Nephron progenitor cell (in vitro differentiated cells): ENCODE measurements around the gene EEIG2.

ENCODE experiments used
- DNase-seq: peaks from one replicate; pipeline ENCODE4 v3.0.0; 2021
- H3K27ac Mint-ChIP-seq: 2 replicates; pipeline ENCODE4 v1.8.0; 2021; ENCODE audit warnings: mild to moderate bottlenecking, moderate library complexity, mixed read lengths
- H3K27me3 Mint-ChIP-seq: 2 replicates; pipeline ENCODE4 v1.8.0; 2021; ENCODE audit warnings: mild to moderate bottlenecking, low read depth, mixed read lengths; ENCODE audit not compliant: poor library complexity
- H3K36me3 Mint-ChIP-seq: 2 replicates; pipeline ENCODE4 v1.8.0; 2021; ENCODE audit warnings: low read depth, mixed read lengths
- H3K4me1 Mint-ChIP-seq: 2 replicates; pipeline ENCODE4 v1.8.0; 2021; ENCODE audit warnings: mixed read lengths
- H3K4me3 Mint-ChIP-seq: 2 replicates; pipeline ENCODE4 v1.8.0; 2021; ENCODE audit warnings: mild to moderate bottlenecking, moderate library complexity, mixed read lengths
- H3K9me3 Mint-ChIP-seq: 2 replicates; pipeline ENCODE4 v1.8.0; 2021; ENCODE audit warnings: mild to moderate bottlenecking, moderate library complexity, mixed read lengths
- TF ChIP-seq, protein P1 (sequence below): fragments of 200-600 bp; sonication (generic); IDR thresholded peaks from 2 replicates; pipeline ENCODE4 v1.5.0; 2021; ENCODE audit warnings: antibody characterized with exemption

EEIG2 gene

DNA sequence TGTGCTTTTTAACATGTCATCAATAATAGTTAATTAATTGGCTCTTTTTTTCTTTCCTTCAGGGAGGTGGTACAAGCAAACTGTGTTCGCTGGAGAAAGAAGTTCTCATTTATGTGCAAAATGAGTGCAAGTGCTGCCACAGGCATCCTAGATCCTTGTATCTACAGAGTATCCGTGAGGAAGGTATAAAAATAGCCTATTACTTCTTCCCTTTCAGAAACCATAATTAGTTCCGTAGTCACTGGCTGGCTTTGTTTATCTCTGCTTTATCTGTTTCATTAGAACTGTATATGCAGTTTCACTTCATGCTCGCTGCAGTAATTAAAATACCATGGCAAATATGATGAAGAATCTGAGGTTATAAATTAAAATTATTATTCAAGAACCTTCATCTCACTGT is 40.6 kb downstream of the EEIG2 start:
- no peak overlapping the region for H3K27ac Mint-ChIP-seq
- TF ChIP-seq, protein P1, sequence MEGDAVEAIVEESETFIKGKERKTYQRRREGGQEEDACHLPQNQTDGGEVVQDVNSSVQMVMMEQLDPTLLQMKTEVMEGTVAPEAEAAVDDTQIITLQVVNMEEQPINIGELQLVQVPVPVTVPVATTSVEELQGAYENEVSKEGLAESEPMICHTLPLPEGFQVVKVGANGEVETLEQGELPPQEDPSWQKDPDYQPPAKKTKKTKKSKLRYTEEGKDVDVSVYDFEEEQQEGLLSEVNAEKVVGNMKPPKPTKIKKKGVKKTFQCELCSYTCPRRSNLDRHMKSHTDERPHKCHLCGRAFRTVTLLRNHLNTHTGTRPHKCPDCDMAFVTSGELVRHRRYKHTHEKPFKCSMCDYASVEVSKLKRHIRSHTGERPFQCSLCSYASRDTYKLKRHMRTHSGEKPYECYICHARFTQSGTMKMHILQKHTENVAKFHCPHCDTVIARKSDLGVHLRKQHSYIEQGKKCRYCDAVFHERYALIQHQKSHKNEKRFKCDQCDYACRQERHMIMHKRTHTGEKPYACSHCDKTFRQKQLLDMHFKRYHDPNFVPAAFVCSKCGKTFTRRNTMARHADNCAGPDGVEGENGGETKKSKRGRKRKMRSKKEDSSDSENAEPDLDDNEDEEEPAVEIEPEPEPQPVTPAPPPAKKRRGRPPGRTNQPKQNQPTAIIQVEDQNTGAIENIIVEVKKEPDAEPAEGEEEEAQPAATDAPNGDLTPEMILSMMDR, result no peak
- H3K36me3 Mint-ChIP-seq, result no peaks in the 10 kb centered on the region
- no peak overlapping the region for H3K4me3 Mint-ChIP-seq
- DNase-seq, result no peak
- H3K9me3 Mint-ChIP-seq, result no peaks in the 10 kb centered on the region
- peaks cover 4% of the 10 kb centered on the region for H3K4me1 Mint-ChIP-seq
- peaks cover 2% of the 10 kb centered on the region for H3K27me3 Mint-ChIP-seq

DNA sequence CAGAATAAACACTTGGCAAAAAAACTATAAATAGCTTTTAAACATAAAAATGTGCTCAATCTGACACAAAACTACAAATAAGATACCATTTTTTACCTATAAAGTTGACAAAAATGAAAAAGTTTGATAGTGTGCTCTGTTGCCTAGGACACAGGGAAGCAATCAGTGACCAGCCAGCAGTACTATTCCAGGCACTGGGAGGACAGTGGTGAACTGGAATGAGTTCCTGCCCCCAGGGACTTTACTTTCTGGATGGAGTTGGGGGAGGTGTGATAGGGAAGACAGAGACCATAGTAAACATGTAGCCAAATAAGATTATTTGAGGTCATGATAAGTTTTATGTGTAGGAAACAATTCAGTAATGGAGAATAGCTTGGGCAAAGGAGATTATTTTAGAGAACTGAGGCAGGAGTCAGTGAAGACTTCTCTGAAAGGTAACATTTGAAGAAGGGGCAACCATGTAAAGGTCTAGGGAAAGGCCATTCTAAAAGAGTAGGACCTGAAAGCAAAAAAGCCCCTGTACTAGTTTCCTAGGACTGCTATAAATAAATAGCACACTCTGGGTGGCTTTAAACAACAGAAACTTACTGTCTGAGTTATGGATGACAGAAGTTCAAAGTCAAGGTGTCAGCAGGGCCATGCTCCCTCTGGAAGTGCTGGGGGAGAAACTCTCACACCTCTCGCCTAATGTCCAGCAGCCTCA is 42.0 kb downstream of the EEIG2 start:
- H3K9me3 Mint-ChIP-seq, result no peaks in the 10 kb centered on the region
- peaks cover 2% of the 10 kb centered on the region for H3K27me3 Mint-ChIP-seq
- no peaks in the 10 kb centered on the region for H3K36me3 Mint-ChIP-seq
- no peak for DNase-seq
- H3K4me3 Mint-ChIP-seq, result no peak overlapping the region
- TF ChIP-seq, protein P1, result no peak
- H3K4me1 Mint-ChIP-seq, result no peaks in the 10 kb centered on the region
- peak overlapping the region; percentile 8 for H3K27ac Mint-ChIP-seq

DNA sequence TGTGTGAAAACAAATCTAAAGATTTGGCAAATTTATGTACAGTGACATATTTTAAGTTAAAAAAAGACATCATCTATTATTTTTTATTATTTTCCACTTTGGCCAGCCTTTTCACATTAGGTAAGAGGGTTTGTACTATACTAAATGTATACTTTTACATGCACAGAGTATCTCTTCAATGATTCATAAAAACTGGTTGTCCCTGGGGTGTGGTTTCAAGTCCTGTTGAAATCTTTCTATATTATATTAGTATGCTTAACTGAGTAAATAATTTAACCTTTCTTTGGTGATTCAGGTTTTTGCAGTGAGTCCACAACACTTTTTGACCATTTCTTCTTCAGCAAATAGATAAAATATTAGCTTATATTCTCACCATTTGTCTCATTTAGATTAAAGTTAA is 45.7 kb downstream of the EEIG2 start:
- H3K4me3 Mint-ChIP-seq, result no peak overlapping the region

DNA sequence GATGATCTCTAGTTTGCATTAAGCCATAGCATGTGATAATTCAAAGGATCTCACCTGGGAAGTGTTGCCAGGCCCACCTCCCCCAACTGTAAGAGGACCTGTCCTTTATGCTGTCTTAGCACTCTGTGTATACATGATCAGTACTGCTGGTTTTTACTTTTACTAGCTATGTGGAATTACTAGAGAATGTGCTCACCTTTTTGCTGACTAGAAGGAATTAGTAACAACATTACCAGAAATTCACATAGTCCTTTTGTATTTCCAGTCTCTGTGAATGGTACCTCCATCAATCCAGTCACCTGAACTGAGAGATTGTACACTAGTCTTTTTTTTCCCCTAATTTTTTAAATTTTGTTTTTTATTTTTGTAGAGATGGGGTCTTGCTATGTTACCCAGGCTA is 46.6 kb downstream of the EEIG2 start:
- TF ChIP-seq, protein P1, result no peak
- Mint-ChIP-seq H3K4me1 (peaks cover 13% of the 10 kb centered on the region), H3K36me3 (peaks cover 18% of the 10 kb centered on the region), H3K27me3 (no peaks in the 10 kb centered on the region), H3K4me3 (no peak overlapping the region), H3K9me3 (no peaks in the 10 kb centered on the region), H3K27ac (no peak overlapping the region)
- DNase-seq, result no peak

More for the DNA sequence above, 45.7 kb downstream of the EEIG2 start:
- H3K4me1 Mint-ChIP-seq, result peaks cover 13% of the 10 kb centered on the region
- no peak for DNase-seq
- H3K9me3 Mint-ChIP-seq, result no peaks in the 10 kb centered on the region
- H3K27me3 Mint-ChIP-seq, result no peaks in the 10 kb centered on the region
- H3K36me3 Mint-ChIP-seq, result peaks cover 18% of the 10 kb centered on the region
- H3K27ac Mint-ChIP-seq, result no peak overlapping the region
- TF ChIP-seq, protein P1, result no peak

DNA sequence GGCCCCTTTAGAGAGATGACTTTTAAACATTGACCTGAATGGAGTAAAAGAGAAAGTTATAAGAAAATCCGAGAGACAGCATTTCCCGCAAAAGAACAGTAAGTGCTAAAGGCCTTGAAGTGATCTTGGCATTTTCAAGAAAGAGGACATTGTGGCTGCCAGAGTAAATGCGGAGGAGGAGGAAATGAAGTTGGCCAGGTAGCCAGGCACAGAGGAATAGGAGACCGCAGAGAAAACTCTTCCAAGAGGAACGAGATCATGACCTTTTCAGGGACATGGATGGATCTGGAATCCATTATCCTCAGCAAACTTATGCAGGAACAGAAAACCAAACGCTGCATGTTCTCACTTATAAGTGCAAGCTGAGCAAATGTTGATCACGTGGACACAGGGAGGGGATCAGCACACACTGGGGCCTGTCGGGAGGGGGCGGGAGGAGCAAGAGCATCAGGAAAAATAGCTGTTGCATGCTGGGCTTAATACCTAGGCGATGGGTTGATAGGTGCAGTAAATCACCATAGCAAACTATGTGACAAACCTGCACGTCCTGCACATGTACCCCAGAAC is 49.7 kb downstream of the EEIG2 start:
- Mint-ChIP-seq H3K4me3 (no peak overlapping the region), H3K36me3 (peaks cover 18% of the 10 kb centered on the region), H3K27me3 (no peaks in the 10 kb centered on the region), H3K27ac (peak overlapping the region; percentile 9), H3K4me1 (peaks cover 13% of the 10 kb centered on the region), H3K9me3 (no peaks in the 10 kb centered on the region)
- DNase-seq, result no peak
- TF ChIP-seq, protein P1, result no peak
